ENCODE measurements around the gene LGALS7. TPM values are rescaled to one million over a fixed set of nuclear protein-coding genes. Genes with fewer than 3 reads are reported as not detected.

The LGALS7 gene
- total and polyA plus RNA-seq, 2 of the 13 experiments (the other 11 are each of a cell fraction or from before 2014, with no cell fraction given), result 0.73 TPM; not detected in 1

GRCh38 chr19:38763795-38764220, 9.5 kb downstream of the LGALS7 start (continued):
- TF ChIP-seq, protein P1, sequence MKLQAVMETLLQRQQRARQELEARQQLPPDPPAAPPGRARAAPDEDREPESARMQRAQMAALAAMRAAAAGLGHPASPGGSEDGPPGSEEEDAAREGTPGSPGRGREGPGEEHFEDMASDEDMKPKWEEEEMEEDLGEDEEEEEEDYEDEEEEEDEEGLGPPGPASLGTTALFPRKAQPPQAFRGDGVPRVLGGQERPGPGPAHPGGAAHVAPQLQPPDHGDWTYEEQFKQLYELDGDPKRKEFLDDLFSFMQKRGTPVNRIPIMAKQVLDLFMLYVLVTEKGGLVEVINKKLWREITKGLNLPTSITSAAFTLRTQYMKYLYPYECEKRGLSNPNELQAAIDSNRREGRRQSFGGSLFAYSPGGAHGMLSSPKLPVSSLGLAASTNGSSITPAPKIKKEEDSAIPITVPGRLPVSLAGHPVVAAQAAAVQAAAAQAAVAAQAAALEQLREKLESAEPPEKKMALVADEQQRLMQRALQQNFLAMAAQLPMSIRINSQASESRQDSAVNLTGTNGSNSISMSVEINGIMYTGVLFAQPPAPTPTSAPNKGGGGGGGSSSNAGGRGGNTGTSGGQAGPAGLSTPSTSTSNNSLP (IDR thresholded peaks at IDR 0.05; ENCODE audit: low read depth, low read length), result no peak
- TF ChIP-seq RFXAP (CRISPR knock-in tag; IDR thresholded peaks at IDR 0.05; ENCODE audit: borderline replicate concordance), result 0 out of 2 replicates have a peak, but pooled peaks have one; percentile 10
- TF ChIP-seq, protein P2, sequence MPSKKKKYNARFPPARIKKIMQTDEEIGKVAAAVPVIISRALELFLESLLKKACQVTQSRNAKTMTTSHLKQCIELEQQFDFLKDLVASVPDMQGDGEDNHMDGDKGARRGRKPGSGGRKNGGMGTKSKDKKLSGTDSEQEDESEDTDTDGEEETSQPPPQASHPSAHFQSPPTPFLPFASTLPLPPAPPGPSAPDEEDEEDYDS (CRISPR knock-in tag; IDR thresholded peaks at IDR 0.05), result peak; percentile 58; the same call in 1 of the 2 replicates
- no peak for TF ChIP-seq ZNF614 (CRISPR knock-in tag; IDR thresholded peaks at IDR 0.05; ENCODE audit: borderline replicate concordance)
- no peak for TF ChIP-seq SP140L (CRISPR knock-in tag; IDR thresholded peaks at IDR 0.05; ENCODE audit: borderline replicate concordance)
- TF ChIP-seq FOXK1 (CRISPR knock-in tag; IDR thresholded peaks at IDR 0.05; ENCODE audit: borderline replicate concordance, low read depth), result no peak
- peak; percentile 89 for TF ChIP-seq FOSL2 (CRISPR knock-in tag; IDR thresholded peaks at IDR 0.05)
- TF ChIP-seq ZNF333 (CRISPR knock-in tag; IDR thresholded peaks at IDR 0.05; ENCODE audit: borderline replicate concordance), result no peak
- TF ChIP-seq ZSCAN20 (CRISPR knock-in tag; IDR thresholded peaks at IDR 0.05; ENCODE audit: borderline replicate concordance), result no peak
- TF ChIP-seq POLR2A (IDR thresholded peaks at IDR 0.05; ENCODE audit: insufficient read depth in 1 of 2, low read depth in 2 of 2, low read length in 2 of 2), result peak in 1 of 2 experiments; percentile 46; a peak in 1 of 4 replicates
- TF ChIP-seq NR2F1 (CRISPR knock-in tag; IDR thresholded peaks at IDR 0.05), result peak in 1 of 2 experiments; percentile 85; a peak in 2 of 4 replicates
- peak; percentile 3; the same call in 1 of the 2 replicates for TF ChIP-seq ZNF687 (CRISPR knock-in tag; IDR thresholded peaks at IDR 0.05)
- no peak for TF ChIP-seq TEF (CRISPR knock-in tag; IDR thresholded peaks at IDR 0.05)
- TF ChIP-seq PRPF4 (IDR thresholded peaks at IDR 0.05; ENCODE audit: low read depth, low read length, poor library complexity, severe bottlenecking), result no peak
- TF ChIP-seq ATAD3A (CRISPR knock-in tag; IDR thresholded peaks at IDR 0.05), result no peak
- peak; percentile 27; the same call in 1 of the 2 replicates for TF ChIP-seq POGZ (CRISPR knock-in tag; IDR thresholded peaks at IDR 0.05)
- TF ChIP-seq, protein P3, sequence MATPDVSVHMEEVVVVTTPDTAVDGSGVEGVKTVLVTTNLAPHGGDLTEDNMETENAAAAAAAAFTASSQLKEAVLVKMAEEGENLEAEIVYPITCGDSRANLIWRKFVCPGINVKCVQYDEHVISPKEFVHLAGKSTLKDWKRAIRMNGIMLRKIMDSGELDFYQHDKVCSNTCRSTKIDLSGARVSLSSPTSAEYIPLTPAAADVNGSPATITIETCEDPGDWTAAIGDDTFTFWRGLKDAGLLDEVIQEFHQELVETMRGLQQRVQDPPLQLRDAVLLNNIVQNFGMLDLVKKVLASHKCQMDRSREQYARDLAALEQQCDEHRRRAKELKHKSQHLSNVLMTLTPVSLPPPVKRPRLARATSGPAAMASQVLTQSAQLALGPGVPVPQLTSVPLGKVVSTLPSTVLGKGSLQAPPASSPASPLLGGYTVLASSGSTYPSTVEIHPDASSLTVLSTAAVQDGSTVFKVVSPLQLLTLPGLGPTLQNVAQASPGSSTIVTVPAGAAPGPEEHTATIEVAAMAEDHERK (CRISPR knock-in tag; IDR thresholded peaks at IDR 0.05; ENCODE audit: low read depth), result no peak
- TF ChIP-seq ARID2 (CRISPR knock-in tag; IDR thresholded peaks at IDR 0.05; ENCODE audit: borderline replicate concordance), result no peak
- no peak for TF ChIP-seq TBL1XR1 (IDR thresholded peaks at IDR 0.05; ENCODE audit: borderline replicate concordance, low read length, partially characterized antibody)

All from HepG2 (cell line).